WTC11 (cell line): ENCODE data around the gene RBM24. TPM values are rescaled to one million over a fixed set of nuclear protein-coding genes. Genes with fewer than 3 reads are reported as not detected.

Source experiments
- ATAC-seq: fragments of 200-7000 bp; cut with Tn5 transposase; 2 replicates; pipeline ENCODE4 v1.10.0; 2021; ENCODE audit warnings: mild to moderate bottlenecking, moderate library complexity
- CTCF ChIA-PET: fragments of 300-600 bp; sonication (Branson Sonifier 250); formaldehyde crosslinking; loops from one replicate; lab custom pipeline; 2021; ENCODE audit warnings: antibody characterized with exemption; lab: Charles Lee
- POLR2A ChIA-PET: fragments of 350-600 bp; sonication (Branson Sonifier 250); formaldehyde crosslinking; loops from one replicate; lab custom pipeline; 2021; ENCODE audit warnings: antibody characterized with exemption; lab: Charles Lee
- DNase-seq: peaks from one replicate; pipeline ENCODE4 v3.0.0; 2021; ENCODE audit warnings: low spot score
- H3K27ac Mint-ChIP-seq: 2 replicates; pipeline ENCODE4 v1.8.0; 2021; ENCODE audit warnings: mixed read lengths
- H3K27me3 Mint-ChIP-seq: 2 replicates; pipeline ENCODE4 v1.8.0; 2021; ENCODE audit warnings: low read depth, mild to moderate bottlenecking, moderate library complexity, mixed read lengths
- H3K36me3 Mint-ChIP-seq: 2 replicates; pipeline ENCODE4 v1.8.0; 2021; ENCODE audit warnings: mixed read lengths
- H3K4me1 Mint-ChIP-seq: 2 replicates; pipeline ENCODE4 v1.8.0; 2022; ENCODE audit warnings: mixed read lengths
- H3K4me3 Mint-ChIP-seq: 2 replicates; pipeline ENCODE4 v1.8.0; 2021; ENCODE audit warnings: mild to moderate bottlenecking, moderate library complexity, mixed read lengths
- H3K9me3 Mint-ChIP-seq: 2 replicates; pipeline ENCODE4 v1.8.0; 2021; ENCODE audit warnings: mixed read lengths
- FOXK1 ChIP-seq: sonication (generic); formaldehyde crosslinking; IDR thresholded peaks from 2 replicates; pipeline ENCODE4 v1.8.0; 2022; ENCODE audit warnings: mild to moderate bottlenecking, moderate library complexity, missing genetic modification reagents
- GTF2I ChIP-seq: fragments of 250-450 bp; sonication (Bioruptor Pico); conservative IDR thresholded peaks from 2 replicates; pipeline ENCODE4 v1.4.0; 2021; ENCODE audit warnings: mild to moderate bottlenecking
- JUN ChIP-seq: sonication (generic); formaldehyde crosslinking; IDR thresholded peaks from 2 replicates; pipeline ENCODE4 v1.8.0; 2023; ENCODE audit warnings: mild to moderate bottlenecking, missing genetic modification reagents
- KAT7 ChIP-seq: sonication (generic); formaldehyde crosslinking; IDR thresholded peaks from 2 replicates; pipeline ENCODE4 v1.8.1; 2023; ENCODE audit warnings: missing genetic modification reagents, mild to moderate bottlenecking, borderline replicate concordance
- OVOL2 ChIP-seq: fragments of 250-450 bp; sonication (Bioruptor Pico); IDR thresholded peaks from 2 replicates; pipeline ENCODE4 v1.9.0; 2021; ENCODE audit warnings: mild to moderate bottlenecking, borderline replicate concordance
- SMAD4 ChIP-seq: sonication (generic); formaldehyde crosslinking; IDR thresholded peaks from 2 replicates; pipeline ENCODE4 v1.8.0; 2022; ENCODE audit warnings: mild to moderate bottlenecking, missing genetic modification reagents
- TEAD4 ChIP-seq: sonication (generic); formaldehyde crosslinking; IDR thresholded peaks from 2 replicates; pipeline ENCODE4 v1.8.0; 2022; ENCODE audit warnings: mild to moderate bottlenecking, missing genetic modification reagents
- ZNF232 ChIP-seq: sonication (generic); formaldehyde crosslinking; IDR thresholded peaks from 2 replicates; pipeline ENCODE4 v1.8.0; 2022; ENCODE audit warnings: mild to moderate bottlenecking, missing genetic modification reagents
- ZNF263 ChIP-seq: sonication (generic); formaldehyde crosslinking; IDR thresholded peaks from 2 replicates; pipeline ENCODE4 v1.8.1; 2022; ENCODE audit warnings: low read depth, mild to moderate bottlenecking, moderate library complexity, missing genetic modification reagents
- total RNA-seq: library from RNA; stranded (reverse); gene quantifications from 3 replicates; pipeline ENCODE4 v1.2.3, GENCODE V29; 2021
- TF ChIP-seq, protein P1 (sequence below): sonication (generic); formaldehyde crosslinking; IDR thresholded peaks from 2 replicates; pipeline ENCODE4 v1.8.0; 2022; ENCODE audit warnings: mild to moderate bottlenecking, missing genetic modification reagents
- TF ChIP-seq, protein P2 (sequence below): sonication (generic); formaldehyde crosslinking; IDR thresholded peaks from 2 replicates; pipeline ENCODE4 v1.8.1; 2022; ENCODE audit warnings: mild to moderate bottlenecking, moderate library complexity, missing genetic modification reagents
- TF ChIP-seq, protein P3 (sequence below): sonication (generic); formaldehyde crosslinking; IDR thresholded peaks from 2 replicates; pipeline ENCODE4 v1.8.1; 2023; ENCODE audit warnings: mild to moderate bottlenecking, missing genetic modification reagents
- TF ChIP-seq, protein P4 (sequence below): sonication (generic); formaldehyde crosslinking; IDR thresholded peaks from 2 replicates; pipeline ENCODE4 v1.8.1; 2022; ENCODE audit warnings: low read depth, mild to moderate bottlenecking, moderate library complexity, missing genetic modification reagents, borderline replicate concordance
- TF ChIP-seq, protein P5 (sequence below): sonication (generic); formaldehyde crosslinking; IDR thresholded peaks from 2 replicates; pipeline ENCODE4 v1.8.0; 2023; ENCODE audit warnings: missing genetic modification reagents, mild to moderate bottlenecking, borderline replicate concordance
- TF ChIP-seq, protein P6 (sequence below): fragments of 250-450 bp; sonication (Bioruptor Pico); IDR thresholded peaks from 2 replicates; pipeline ENCODE4 v1.9.0; 2021; ENCODE audit warnings: mild to moderate bottlenecking, borderline replicate concordance

Gene RBM24
- total RNA-seq, 1 experiment from 2014 or later = 0.63 TPM

DNA sequence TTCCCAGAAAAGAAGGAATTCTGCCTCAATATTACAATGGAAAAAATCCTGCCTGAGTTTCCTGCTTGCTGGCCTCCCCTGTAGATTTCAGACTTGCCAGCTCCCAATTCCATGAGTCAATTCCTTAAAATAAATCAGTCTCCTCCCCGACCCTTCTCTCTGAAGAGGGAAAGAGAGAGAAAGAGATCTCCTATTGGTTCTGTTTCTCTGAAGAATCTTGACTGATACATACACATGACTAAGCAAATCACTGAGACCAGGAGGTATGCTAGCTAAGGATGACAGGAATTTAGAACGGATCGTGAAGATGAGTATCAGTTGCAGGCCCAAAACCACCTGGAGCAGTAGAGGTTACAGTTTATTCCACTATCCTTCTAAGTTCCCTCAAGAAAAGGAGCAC, 11.3 kb upstream of the RBM24 start:
- no peaks in the 10 kb centered on the region for H3K36me3 Mint-ChIP-seq
- ATAC-seq (no peak), DNase-seq (no peak)
- no peaks in the 10 kb centered on the region; the same call in 1 of the 2 replicates for H3K27me3 Mint-ChIP-seq
- no peaks in the 10 kb centered on the region for H3K4me1 Mint-ChIP-seq
- H3K4me3 Mint-ChIP-seq = no peak overlapping the region
- CTCF ChIA-PET = interaction anchor here (2.8 kb wide), 1 partner anchor 69 kb away, joined by 12 read pairs; no protein-coding TSS in a partner anchor
- POLR2A ChIA-PET = no interaction called here
- TF ChIP-seq, protein P1, sequence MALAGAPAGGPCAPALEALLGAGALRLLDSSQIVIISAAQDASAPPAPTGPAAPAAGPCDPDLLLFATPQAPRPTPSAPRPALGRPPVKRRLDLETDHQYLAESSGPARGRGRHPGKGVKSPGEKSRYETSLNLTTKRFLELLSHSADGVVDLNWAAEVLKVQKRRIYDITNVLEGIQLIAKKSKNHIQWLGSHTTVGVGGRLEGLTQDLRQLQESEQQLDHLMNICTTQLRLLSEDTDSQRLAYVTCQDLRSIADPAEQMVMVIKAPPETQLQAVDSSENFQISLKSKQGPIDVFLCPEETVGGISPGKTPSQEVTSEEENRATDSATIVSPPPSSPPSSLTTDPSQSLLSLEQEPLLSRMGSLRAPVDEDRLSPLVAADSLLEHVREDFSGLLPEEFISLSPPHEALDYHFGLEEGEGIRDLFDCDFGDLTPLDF = no peak
- TF ChIP-seq ZNF263 (CRISPR knock-in tag) (no peak), KAT7 (no peak), SMAD4 (CRISPR knock-in tag) (no peak), FOXK1 (CRISPR knock-in tag) (no peak), ZNF232 (CRISPR knock-in tag) (no peak), JUN (CRISPR knock-in tag) (no peak), OVOL2 (CRISPR knock-in tag) (no peak), TEAD4 (CRISPR knock-in tag) (no peak), GTF2I (CRISPR knock-in tag) (no peak)
- TF ChIP-seq, protein P2, sequence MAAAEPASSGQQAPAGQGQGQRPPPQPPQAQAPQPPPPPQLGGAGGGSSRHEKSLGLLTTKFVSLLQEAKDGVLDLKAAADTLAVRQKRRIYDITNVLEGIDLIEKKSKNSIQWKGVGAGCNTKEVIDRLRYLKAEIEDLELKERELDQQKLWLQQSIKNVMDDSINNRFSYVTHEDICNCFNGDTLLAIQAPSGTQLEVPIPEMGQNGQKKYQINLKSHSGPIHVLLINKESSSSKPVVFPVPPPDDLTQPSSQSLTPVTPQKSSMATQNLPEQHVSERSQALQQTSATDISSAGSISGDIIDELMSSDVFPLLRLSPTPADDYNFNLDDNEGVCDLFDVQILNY = no peak
- TF ChIP-seq, protein P3, sequence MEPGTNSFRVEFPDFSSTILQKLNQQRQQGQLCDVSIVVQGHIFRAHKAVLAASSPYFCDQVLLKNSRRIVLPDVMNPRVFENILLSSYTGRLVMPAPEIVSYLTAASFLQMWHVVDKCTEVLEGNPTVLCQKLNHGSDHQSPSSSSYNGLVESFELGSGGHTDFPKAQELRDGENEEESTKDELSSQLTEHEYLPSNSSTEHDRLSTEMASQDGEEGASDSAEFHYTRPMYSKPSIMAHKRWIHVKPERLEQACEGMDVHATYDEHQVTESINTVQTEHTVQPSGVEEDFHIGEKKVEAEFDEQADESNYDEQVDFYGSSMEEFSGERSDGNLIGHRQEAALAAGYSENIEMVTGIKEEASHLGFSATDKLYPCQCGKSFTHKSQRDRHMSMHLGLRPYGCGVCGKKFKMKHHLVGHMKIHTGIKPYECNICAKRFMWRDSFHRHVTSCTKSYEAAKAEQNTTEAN (CRISPR knock-in tag) = no peak
- TF ChIP-seq, protein P4, sequence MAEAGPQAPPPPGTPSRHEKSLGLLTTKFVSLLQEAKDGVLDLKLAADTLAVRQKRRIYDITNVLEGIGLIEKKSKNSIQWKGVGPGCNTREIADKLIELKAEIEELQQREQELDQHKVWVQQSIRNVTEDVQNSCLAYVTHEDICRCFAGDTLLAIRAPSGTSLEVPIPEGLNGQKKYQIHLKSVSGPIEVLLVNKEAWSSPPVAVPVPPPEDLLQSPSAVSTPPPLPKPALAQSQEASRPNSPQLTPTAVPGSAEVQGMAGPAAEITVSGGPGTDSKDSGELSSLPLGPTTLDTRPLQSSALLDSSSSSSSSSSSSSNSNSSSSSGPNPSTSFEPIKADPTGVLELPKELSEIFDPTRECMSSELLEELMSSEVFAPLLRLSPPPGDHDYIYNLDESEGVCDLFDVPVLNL (CRISPR knock-in tag) = no peak
- TF ChIP-seq, protein P5, sequence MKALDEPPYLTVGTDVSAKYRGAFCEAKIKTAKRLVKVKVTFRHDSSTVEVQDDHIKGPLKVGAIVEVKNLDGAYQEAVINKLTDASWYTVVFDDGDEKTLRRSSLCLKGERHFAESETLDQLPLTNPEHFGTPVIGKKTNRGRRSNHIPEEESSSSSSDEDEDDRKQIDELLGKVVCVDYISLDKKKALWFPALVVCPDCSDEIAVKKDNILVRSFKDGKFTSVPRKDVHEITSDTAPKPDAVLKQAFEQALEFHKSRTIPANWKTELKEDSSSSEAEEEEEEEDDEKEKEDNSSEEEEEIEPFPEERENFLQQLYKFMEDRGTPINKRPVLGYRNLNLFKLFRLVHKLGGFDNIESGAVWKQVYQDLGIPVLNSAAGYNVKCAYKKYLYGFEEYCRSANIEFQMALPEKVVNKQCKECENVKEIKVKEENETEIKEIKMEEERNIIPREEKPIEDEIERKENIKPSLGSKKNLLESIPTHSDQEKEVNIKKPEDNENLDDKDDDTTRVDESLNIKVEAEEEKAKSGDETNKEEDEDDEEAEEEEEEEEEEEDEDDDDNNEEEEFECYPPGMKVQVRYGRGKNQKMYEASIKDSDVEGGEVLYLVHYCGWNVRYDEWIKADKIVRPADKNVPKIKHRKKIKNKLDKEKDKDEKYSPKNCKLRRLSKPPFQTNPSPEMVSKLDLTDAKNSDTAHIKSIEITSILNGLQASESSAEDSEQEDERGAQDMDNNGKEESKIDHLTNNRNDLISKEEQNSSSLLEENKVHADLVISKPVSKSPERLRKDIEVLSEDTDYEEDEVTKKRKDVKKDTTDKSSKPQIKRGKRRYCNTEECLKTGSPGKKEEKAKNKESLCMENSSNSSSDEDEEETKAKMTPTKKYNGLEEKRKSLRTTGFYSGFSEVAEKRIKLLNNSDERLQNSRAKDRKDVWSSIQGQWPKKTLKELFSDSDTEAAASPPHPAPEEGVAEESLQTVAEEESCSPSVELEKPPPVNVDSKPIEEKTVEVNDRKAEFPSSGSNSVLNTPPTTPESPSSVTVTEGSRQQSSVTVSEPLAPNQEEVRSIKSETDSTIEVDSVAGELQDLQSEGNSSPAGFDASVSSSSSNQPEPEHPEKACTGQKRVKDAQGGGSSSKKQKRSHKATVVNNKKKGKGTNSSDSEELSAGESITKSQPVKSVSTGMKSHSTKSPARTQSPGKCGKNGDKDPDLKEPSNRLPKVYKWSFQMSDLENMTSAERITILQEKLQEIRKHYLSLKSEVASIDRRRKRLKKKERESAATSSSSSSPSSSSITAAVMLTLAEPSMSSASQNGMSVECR (CRISPR knock-in tag) = no peak
- TF ChIP-seq, protein P6, sequence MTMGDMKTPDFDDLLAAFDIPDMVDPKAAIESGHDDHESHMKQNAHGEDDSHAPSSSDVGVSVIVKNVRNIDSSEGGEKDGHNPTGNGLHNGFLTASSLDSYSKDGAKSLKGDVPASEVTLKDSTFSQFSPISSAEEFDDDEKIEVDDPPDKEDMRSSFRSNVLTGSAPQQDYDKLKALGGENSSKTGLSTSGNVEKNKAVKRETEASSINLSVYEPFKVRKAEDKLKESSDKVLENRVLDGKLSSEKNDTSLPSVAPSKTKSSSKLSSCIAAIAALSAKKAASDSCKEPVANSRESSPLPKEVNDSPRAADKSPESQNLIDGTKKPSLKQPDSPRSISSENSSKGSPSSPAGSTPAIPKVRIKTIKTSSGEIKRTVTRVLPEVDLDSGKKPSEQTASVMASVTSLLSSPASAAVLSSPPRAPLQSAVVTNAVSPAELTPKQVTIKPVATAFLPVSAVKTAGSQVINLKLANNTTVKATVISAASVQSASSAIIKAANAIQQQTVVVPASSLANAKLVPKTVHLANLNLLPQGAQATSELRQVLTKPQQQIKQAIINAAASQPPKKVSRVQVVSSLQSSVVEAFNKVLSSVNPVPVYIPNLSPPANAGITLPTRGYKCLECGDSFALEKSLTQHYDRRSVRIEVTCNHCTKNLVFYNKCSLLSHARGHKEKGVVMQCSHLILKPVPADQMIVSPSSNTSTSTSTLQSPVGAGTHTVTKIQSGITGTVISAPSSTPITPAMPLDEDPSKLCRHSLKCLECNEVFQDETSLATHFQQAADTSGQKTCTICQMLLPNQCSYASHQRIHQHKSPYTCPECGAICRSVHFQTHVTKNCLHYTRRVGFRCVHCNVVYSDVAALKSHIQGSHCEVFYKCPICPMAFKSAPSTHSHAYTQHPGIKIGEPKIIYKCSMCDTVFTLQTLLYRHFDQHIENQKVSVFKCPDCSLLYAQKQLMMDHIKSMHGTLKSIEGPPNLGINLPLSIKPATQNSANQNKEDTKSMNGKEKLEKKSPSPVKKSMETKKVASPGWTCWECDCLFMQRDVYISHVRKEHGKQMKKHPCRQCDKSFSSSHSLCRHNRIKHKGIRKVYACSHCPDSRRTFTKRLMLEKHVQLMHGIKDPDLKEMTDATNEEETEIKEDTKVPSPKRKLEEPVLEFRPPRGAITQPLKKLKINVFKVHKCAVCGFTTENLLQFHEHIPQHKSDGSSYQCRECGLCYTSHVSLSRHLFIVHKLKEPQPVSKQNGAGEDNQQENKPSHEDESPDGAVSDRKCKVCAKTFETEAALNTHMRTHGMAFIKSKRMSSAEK (CRISPR knock-in tag) = no peak
- H3K9me3 Mint-ChIP-seq = peaks cover 5% of the 10 kb centered on the region; the same call in 1 of the 2 replicates
- H3K27ac Mint-ChIP-seq = no peak overlapping the region
